ENCODE measurements around the gene SMAD6.

The SMAD6 gene

GRCh38 chr15:66809664-66810063 is 107.6 kb downstream of the SMAD6 start:
- peaks cover 3% of the 10 kb centered on the region for H3K9me3 Mint-ChIP-seq
- no peak overlapping the region for H3K4me3 Mint-ChIP-seq
- H3K27me3 Mint-ChIP-seq = peaks cover 14% of the 10 kb centered on the region
- no peak overlapping the region for H3K27ac Mint-ChIP-seq
- no peaks in the 10 kb centered on the region for H3K4me1 Mint-ChIP-seq (ENCODE audit: low read depth)
- no peak for DNase-seq
- no peaks in the 10 kb centered on the region for H3K36me3 Mint-ChIP-seq (ENCODE audit: low read depth)

GRCh38 chr15:66815318-66815717 is 113.3 kb downstream of the SMAD6 start:
- peaks cover 21% of the 10 kb centered on the region for H3K27me3 Mint-ChIP-seq
- H3K4me3 Mint-ChIP-seq = no peak overlapping the region
- no peaks in the 10 kb centered on the region for H3K4me1 Mint-ChIP-seq (ENCODE audit: low read depth)
- no peak for DNase-seq
- H3K9me3 Mint-ChIP-seq = peaks cover 3% of the 10 kb centered on the region
- no peak overlapping the region for H3K27ac Mint-ChIP-seq
- H3K36me3 Mint-ChIP-seq (ENCODE audit: low read depth) = no peaks in the 10 kb centered on the region

GRCh38 chr15:66816201-66816600 is 114.2 kb downstream of the SMAD6 start:
- H3K9me3 Mint-ChIP-seq = peaks cover 3% of the 10 kb centered on the region
- H3K36me3 Mint-ChIP-seq (ENCODE audit: low read depth) = no peaks in the 10 kb centered on the region
- H3K4me3 Mint-ChIP-seq = no peak overlapping the region
- no peak for DNase-seq
- H3K27me3 Mint-ChIP-seq = peaks cover 21% of the 10 kb centered on the region
- H3K4me1 Mint-ChIP-seq (ENCODE audit: low read depth) = no peaks in the 10 kb centered on the region
- no peak overlapping the region for H3K27ac Mint-ChIP-seq

- Mint-ChIP-seq H3K36me3 (ENCODE audit: low read depth) (no peaks in the 10 kb centered on the region), H3K4me1 (ENCODE audit: low read depth) (no peaks in the 10 kb centered on the region), H3K4me3 (no peak overlapping the region), H3K9me3 (no peaks in the 10 kb centered on the region), H3K27me3 (peaks cover 12% of the 10 kb centered on the region), H3K27ac (no peak overlapping the region)
- no peak for DNase-seq
These were observed 117.0 kb downstream of the SMAD6 start for GRCh38 chr15:66819084-66819483.

- Mint-ChIP-seq H3K4me3 (no peak overlapping the region), H3K27me3 (peaks cover 5% of the 10 kb centered on the region), H3K27ac (no peak overlapping the region), H3K36me3 (ENCODE audit: low read depth) (no peaks in the 10 kb centered on the region), H3K4me1 (ENCODE audit: low read depth) (no peaks in the 10 kb centered on the region), H3K9me3 (no peaks in the 10 kb centered on the region)
- DNase-seq = no peak
These were observed 118.6 kb downstream of the SMAD6 start for GRCh38 chr15:66820481-66821176.

- Mint-ChIP-seq H3K27me3 (peaks cover 4% of the 10 kb centered on the region), H3K36me3 (ENCODE audit: low read depth) (no peaks in the 10 kb centered on the region), H3K4me1 (ENCODE audit: low read depth) (no peaks in the 10 kb centered on the region), H3K9me3 (no peaks in the 10 kb centered on the region), H3K4me3 (no peak overlapping the region), H3K27ac (no peak overlapping the region)
- DNase-seq = no peak
These were observed 119.3 kb downstream of the SMAD6 start for GRCh38 chr15:66821307-66821706.

- no peaks in the 10 kb centered on the region for H3K9me3 Mint-ChIP-seq
- no peak overlapping the region for H3K27ac Mint-ChIP-seq
- H3K4me1 Mint-ChIP-seq (ENCODE audit: low read depth) = no peaks in the 10 kb centered on the region
- no peaks in the 10 kb centered on the region for H3K36me3 Mint-ChIP-seq (ENCODE audit: low read depth)
- DNase-seq = no peak
- H3K4me3 Mint-ChIP-seq = no peak overlapping the region
- H3K27me3 Mint-ChIP-seq = no peaks in the 10 kb centered on the region
These were observed 120.1 kb downstream of the SMAD6 start for GRCh38 chr15:66822114-66822513.

GRCh38 chr15:66822576-66822975 is 120.5 kb downstream of the SMAD6 start:
- no peaks in the 10 kb centered on the region for H3K9me3 Mint-ChIP-seq
- H3K27ac Mint-ChIP-seq = no peak overlapping the region
- DNase-seq = no peak
- no peak overlapping the region for H3K4me3 Mint-ChIP-seq
- no peaks in the 10 kb centered on the region for H3K36me3 Mint-ChIP-seq (ENCODE audit: low read depth)
- H3K27me3 Mint-ChIP-seq = no peaks in the 10 kb centered on the region
- H3K4me1 Mint-ChIP-seq (ENCODE audit: low read depth) = no peaks in the 10 kb centered on the region

GRCh38 chr15:66823601-66824000 is 121.6 kb downstream of the SMAD6 start:
- H3K4me3 Mint-ChIP-seq = no peak overlapping the region
- no peak for DNase-seq
- H3K4me1 Mint-ChIP-seq (ENCODE audit: low read depth) = no peaks in the 10 kb centered on the region
- no peaks in the 10 kb centered on the region for H3K9me3 Mint-ChIP-seq
- H3K36me3 Mint-ChIP-seq (ENCODE audit: low read depth) = no peaks in the 10 kb centered on the region
- no peak overlapping the region for H3K27ac Mint-ChIP-seq
- H3K27me3 Mint-ChIP-seq = no peaks in the 10 kb centered on the region

GRCh38 chr15:66824424-66824823 is 122.4 kb downstream of the SMAD6 start:
- no peaks in the 10 kb centered on the region for H3K9me3 Mint-ChIP-seq
- no peaks in the 10 kb centered on the region for H3K4me1 Mint-ChIP-seq (ENCODE audit: low read depth)
- no peaks in the 10 kb centered on the region for H3K36me3 Mint-ChIP-seq (ENCODE audit: low read depth)
- no peak overlapping the region for H3K27ac Mint-ChIP-seq
- H3K4me3 Mint-ChIP-seq = no peak overlapping the region
- no peak for DNase-seq
- H3K27me3 Mint-ChIP-seq = no peaks in the 10 kb centered on the region

GRCh38 chr15:66825139-66825538 is 123.1 kb downstream of the SMAD6 start:
- Mint-ChIP-seq H3K4me1 (ENCODE audit: low read depth) (no peaks in the 10 kb centered on the region), H3K4me3 (no peak overlapping the region), H3K27ac (no peak overlapping the region), H3K27me3 (no peaks in the 10 kb centered on the region), H3K9me3 (no peaks in the 10 kb centered on the region), H3K36me3 (ENCODE audit: low read depth) (no peaks in the 10 kb centered on the region)
- DNase-seq = no peak

GRCh38 chr15:66825731-66826130 is 123.7 kb downstream of the SMAD6 start:
- no peaks in the 10 kb centered on the region for H3K36me3 Mint-ChIP-seq (ENCODE audit: low read depth)
- H3K4me3 Mint-ChIP-seq = no peak overlapping the region
- H3K4me1 Mint-ChIP-seq (ENCODE audit: low read depth) = no peaks in the 10 kb centered on the region
- H3K9me3 Mint-ChIP-seq = no peaks in the 10 kb centered on the region
- peaks cover under 1% of the 10 kb centered on the region for H3K27me3 Mint-ChIP-seq
- H3K27ac Mint-ChIP-seq = no peak overlapping the region
- no peak for DNase-seq

GRCh38 chr15:66826507-66826906 is 124.5 kb downstream of the SMAD6 start:
- Mint-ChIP-seq H3K27ac (no peak overlapping the region), H3K9me3 (no peaks in the 10 kb centered on the region), H3K27me3 (peaks cover 5% of the 10 kb centered on the region), H3K4me3 (no peak overlapping the region), H3K36me3 (ENCODE audit: low read depth) (no peaks in the 10 kb centered on the region), H3K4me1 (ENCODE audit: low read depth) (no peaks in the 10 kb centered on the region)
- no peak for DNase-seq

- H3K9me3 Mint-ChIP-seq = no peaks in the 10 kb centered on the region
- DNase-seq = no peak
- H3K4me1 Mint-ChIP-seq (ENCODE audit: low read depth) = no peaks in the 10 kb centered on the region
- no peak overlapping the region for H3K27ac Mint-ChIP-seq
- no peaks in the 10 kb centered on the region for H3K36me3 Mint-ChIP-seq (ENCODE audit: low read depth)
- no peak overlapping the region for H3K4me3 Mint-ChIP-seq
- H3K27me3 Mint-ChIP-seq = peaks cover 5% of the 10 kb centered on the region
These were observed 125.1 kb downstream of the SMAD6 start for GRCh38 chr15:66827039-66827697.

GRCh38 chr15:66827698-66828055 is 125.6 kb downstream of the SMAD6 start:
- H3K9me3 Mint-ChIP-seq = no peaks in the 10 kb centered on the region
- no peak overlapping the region for H3K4me3 Mint-ChIP-seq
- DNase-seq = no peak
- peaks cover 5% of the 10 kb centered on the region for H3K27me3 Mint-ChIP-seq
- no peaks in the 10 kb centered on the region for H3K4me1 Mint-ChIP-seq (ENCODE audit: low read depth)
- H3K36me3 Mint-ChIP-seq (ENCODE audit: low read depth) = no peaks in the 10 kb centered on the region
- no peak overlapping the region for H3K27ac Mint-ChIP-seq

Measured in activated T-cell treated with anti-CD3 and anti-CD28 coated beads, Interleukin-2, amount 50 U/mL, for 24 hours (primary cell).